ENCODE results near the gene MYO5C.

Gene MYO5C

GRCh38 chr15:52328680-52329079, 33.1 kb upstream of the MYO5C start:
- TF ChIP-seq JUND (IDR thresholded peaks at IDR 0.05; ENCODE audit: low read depth), result no peak
- in situ Hi-C loops (cut with HindIII; ENCODE audit: low pct_unique_long_range_greater_than_20kb, low sequenced_read_pairs), result no loop called here
- no peak for DNase-seq (ENCODE audit: low read depth in 1 of 2, low spot score in 1 of 2)

GRCh38 chr15:52326756-52327155, 31.2 kb upstream of the MYO5C start:
- TF ChIP-seq JUND (IDR thresholded peaks at IDR 0.05; ENCODE audit: low read depth), result no peak
- in situ Hi-C loops (cut with HindIII; ENCODE audit: low pct_unique_long_range_greater_than_20kb, low sequenced_read_pairs), result no loop called here
- DNase-seq (ENCODE audit: low read depth in 1 of 2, low spot score in 1 of 2), result no peak

- DNase-seq (ENCODE audit: low read depth in 1 of 2, low spot score in 1 of 2), result no peak
- TF ChIP-seq JUND (IDR thresholded peaks at IDR 0.05; ENCODE audit: low read depth), result no peak
- in situ Hi-C loops (cut with HindIII; ENCODE audit: low pct_unique_long_range_greater_than_20kb, low sequenced_read_pairs), result no loop called here
Observed at GRCh38 chr15:52324109-52324508, 28.5 kb upstream of the MYO5C start.

- TF ChIP-seq JUND (IDR thresholded peaks at IDR 0.05; ENCODE audit: low read depth), result no peak
- DNase-seq (ENCODE audit: low read depth in 1 of 2, low spot score in 1 of 2), result no peak
- in situ Hi-C loops (cut with HindIII; ENCODE audit: low pct_unique_long_range_greater_than_20kb, low sequenced_read_pairs), result no loop called here
Observed at GRCh38 chr15:52318729-52319500, 23.3 kb upstream of the MYO5C start.

- in situ Hi-C loops (cut with HindIII; ENCODE audit: low pct_unique_long_range_greater_than_20kb, low sequenced_read_pairs), result no loop called here
- DNase-seq (ENCODE audit: low read depth in 1 of 2, low spot score in 1 of 2), result no peak
- no peak for TF ChIP-seq JUND (IDR thresholded peaks at IDR 0.05; ENCODE audit: low read depth)
Observed at GRCh38 chr15:52317688-52318087, 22.1 kb upstream of the MYO5C start.

- in situ Hi-C loops (cut with HindIII; ENCODE audit: low pct_unique_long_range_greater_than_20kb, low sequenced_read_pairs), result no loop called here
- DNase-seq (ENCODE audit: low read depth in 1 of 2, low spot score in 1 of 2), result no peak
- TF ChIP-seq JUND (IDR thresholded peaks at IDR 0.05; ENCODE audit: low read depth), result no peak
Observed at GRCh38 chr15:52317022-52317421, 21.4 kb upstream of the MYO5C start.

GRCh38 chr15:52309154-52309548, 13.5 kb upstream of the MYO5C start:
- TF ChIP-seq JUND (IDR thresholded peaks at IDR 0.05; ENCODE audit: low read depth), result no peak
- in situ Hi-C loops (cut with HindIII; ENCODE audit: low pct_unique_long_range_greater_than_20kb, low sequenced_read_pairs), result no loop called here
- no peak for DNase-seq (ENCODE audit: low read depth in 1 of 2, low spot score in 1 of 2)

GRCh38 chr15:52308446-52309153, 13.0 kb upstream of the MYO5C start:
- in situ Hi-C loops (cut with HindIII; ENCODE audit: low pct_unique_long_range_greater_than_20kb, low sequenced_read_pairs), result no loop called here
- DNase-seq (ENCODE audit: low read depth in 1 of 2, low spot score in 1 of 2), result no peak
- TF ChIP-seq JUND (IDR thresholded peaks at IDR 0.05; ENCODE audit: low read depth), result no peak

GRCh38 chr15:52307847-52308246, 12.2 kb upstream of the MYO5C start:
- in situ Hi-C loops (cut with HindIII; ENCODE audit: low pct_unique_long_range_greater_than_20kb, low sequenced_read_pairs), result no loop called here
- TF ChIP-seq JUND (IDR thresholded peaks at IDR 0.05; ENCODE audit: low read depth), result no peak
- DNase-seq (ENCODE audit: low read depth in 1 of 2, low spot score in 1 of 2), result no peak

GRCh38 chr15:52306270-52306669, 10.7 kb upstream of the MYO5C start:
- TF ChIP-seq JUND (IDR thresholded peaks at IDR 0.05; ENCODE audit: low read depth), result no peak
- no peak for DNase-seq (ENCODE audit: low read depth in 1 of 2, low spot score in 1 of 2)
- in situ Hi-C loops (cut with HindIII; ENCODE audit: low pct_unique_long_range_greater_than_20kb, low sequenced_read_pairs), result no loop called here

GRCh38 chr15:52303093-52303772, 7.6 kb upstream of the MYO5C start:
- no peak for TF ChIP-seq JUND (IDR thresholded peaks at IDR 0.05; ENCODE audit: low read depth)
- DNase-seq (ENCODE audit: low read depth in 1 of 2, low spot score in 1 of 2), result no peak
- in situ Hi-C loops (cut with HindIII; ENCODE audit: low pct_unique_long_range_greater_than_20kb, low sequenced_read_pairs), result no loop called here

- in situ Hi-C loops (cut with HindIII; ENCODE audit: low pct_unique_long_range_greater_than_20kb, low sequenced_read_pairs), result no loop called here
- TF ChIP-seq JUND (IDR thresholded peaks at IDR 0.05; ENCODE audit: low read depth), result no peak
- no peak for DNase-seq (ENCODE audit: low read depth in 1 of 2, low spot score in 1 of 2)
Observed at GRCh38 chr15:52301265-52301847, 5.8 kb upstream of the MYO5C start.
